H1 (cell line): ENCODE data around the gene TTF1. TPM values are rescaled to one million over a fixed set of nuclear protein-coding genes. Genes with fewer than 3 reads are reported as not detected.

Experiments used
- CEBPB ChIP-seq: IDR thresholded peaks from 2 replicates; pipeline ENCODE4 v1.6.1; 2012; ENCODE audit warnings: low read depth, low read length
- POLR2A ChIP-seq, 2 experiments: IDR thresholded peaks; 1 replicate in 1 of 2; 2 replicates in 1 of 2; pipeline ENCODE4 v1.6.1; 2011; ENCODE audit warnings: low read depth in 2 of 2, low read length in 2 of 2, mild to moderate bottlenecking in 2 of 2; ENCODE audit errors: control extremely low read depth in 1 of 2
- polyA plus RNA-seq, 7 experiments: library from polyadenylated mRNA; depleted of rRNA in 3 of 7; stranded (reverse) in 5 of 7; unstranded in 2 of 7; fragments of >200 nt in 5 of 7; fragments of 200-250 nt in 2 of 7; gene quantifications; 1 replicate in 5 of 7; 2 replicates in 1 of 7; 4 replicates in 1 of 7; pipeline versions ENCODE4 v1.2.1 to v1.2.3, GENCODE V29; 2011 to 2013; ENCODE audit warnings: missing spikeins in 2 of 7, mixed read lengths in 2 of 7
- total RNA-seq: library from RNA; stranded (reverse); fragmentation: NEBNext Ultra II Directional; extraction: Animal tissue kit (Norgen Biotek cat#: 25700); gene quantifications from 2 replicates; pipeline ENCODE4 v1.2.1, GENCODE V29; 2021
- TF ChIP-seq, protein P1 (sequence below): IDR thresholded peaks from 2 replicates; pipeline ENCODE4 v1.6.1; 2011; ENCODE audit warnings: low read length, improper control_type of control experiment

The TTF1 gene
- total and polyA plus RNA-seq, 2 of the 8 experiments (the other 6 are each of a cell fraction or from before 2014, with no cell fraction given), result 7.8 to 22.2 TPM

DNA sequence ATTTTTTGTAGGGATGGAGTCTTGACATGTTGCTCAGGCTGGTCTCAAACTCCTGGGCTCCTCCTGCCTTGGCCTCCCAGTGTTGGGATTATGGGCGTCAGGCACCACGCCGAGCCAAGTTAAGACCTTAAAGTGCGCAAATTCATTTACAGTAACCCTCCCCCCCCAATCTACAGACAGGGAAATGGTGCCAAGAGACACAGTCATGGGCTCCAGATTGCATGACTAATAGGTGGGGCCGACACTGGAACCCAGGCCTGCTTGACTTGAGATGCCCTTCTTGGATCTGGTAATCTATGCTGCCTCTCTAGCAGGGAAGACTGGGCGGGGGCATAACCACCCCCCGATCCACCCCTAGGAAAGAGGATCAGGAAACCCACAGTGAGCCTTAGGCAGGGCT is 19.5 kb downstream of the TTF1 start (continued):
- TF ChIP-seq, protein P1, sequence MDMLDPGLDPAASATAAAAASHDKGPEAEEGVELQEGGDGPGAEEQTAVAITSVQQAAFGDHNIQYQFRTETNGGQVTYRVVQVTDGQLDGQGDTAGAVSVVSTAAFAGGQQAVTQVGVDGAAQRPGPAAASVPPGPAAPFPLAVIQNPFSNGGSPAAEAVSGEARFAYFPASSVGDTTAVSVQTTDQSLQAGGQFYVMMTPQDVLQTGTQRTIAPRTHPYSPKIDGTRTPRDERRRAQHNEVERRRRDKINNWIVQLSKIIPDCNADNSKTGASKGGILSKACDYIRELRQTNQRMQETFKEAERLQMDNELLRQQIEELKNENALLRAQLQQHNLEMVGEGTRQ, result no peak
- no peak for TF ChIP-seq POLR2A (IDR thresholded peaks at IDR 0.05; ENCODE audit: control extremely low read depth in 1 of 2, low read depth in 2 of 2, low read length in 2 of 2)
- no peak for TF ChIP-seq CEBPB
